Neural progenitor cell (in vitro differentiated cells): ENCODE results near the gene CLIC6. TPM values are rescaled to one million over a fixed set of nuclear protein-coding genes. Genes with fewer than 3 reads are reported as not detected.

Experiments used
- DNase-seq: peaks from one replicate; pipeline ENCODE4 v3.0.0-alpha.2; 2016; ENCODE audit warnings: low spot score
- H2AFZ ChIP-seq: fragments of 200-600 bp; sonication (generic); replicated peaks from 2 replicates; pipeline ENCODE4 v1.6.1; 2016; ENCODE audit warnings: antibody characterized with exemption
- H3F3A ChIP-seq: fragments of 200-600 bp; sonication (generic); 2 replicates; pipeline ENCODE4 v1.6.1; 2016; ENCODE audit warnings: antibody characterized with exemption, low read depth
- H3K27ac ChIP-seq: fragments of 200-600 bp; sonication (generic); 2 replicates; pipeline ENCODE4 v1.5.1; 2016; ENCODE audit warnings: mild to moderate bottlenecking
- H3K27me3 ChIP-seq: fragments of 200-600 bp; sonication (generic); 2 replicates; pipeline ENCODE4 v1.6.1; 2016; ENCODE audit warnings: mild to moderate bottlenecking, moderate library complexity
- H3K36me3 ChIP-seq: fragments of 200-600 bp; sonication (generic); 2 replicates; pipeline ENCODE4 v1.5.1; 2016
- H3K4me1 ChIP-seq: fragments of 200-600 bp; sonication (generic); 2 replicates; pipeline ENCODE4 v1.6.1; 2016; ENCODE audit warnings: mixed run types
- H3K4me2 ChIP-seq: fragments of 200-600 bp; sonication (generic); 2 replicates; pipeline ENCODE4 v1.6.1; 2016
- H3K4me3 ChIP-seq: fragments of 200-600 bp; sonication (generic); 2 replicates; pipeline ENCODE4 v1.5.1; 2016
- H3K79me2 ChIP-seq: fragments of 200-600 bp; sonication (generic); 2 replicates; pipeline ENCODE4 v1.6.1; 2016; ENCODE audit warnings: low read depth
- H3K9ac ChIP-seq: fragments of 200-600 bp; sonication (generic); 2 replicates; pipeline ENCODE4 v1.6.1; 2016
- H3K9me3 ChIP-seq: fragments of 200-600 bp; sonication (generic); 2 replicates; pipeline ENCODE4 v1.5.1; 2016; ENCODE audit warnings: low read depth
- H4K20me1 ChIP-seq: fragments of 200-600 bp; sonication (generic); 2 replicates; pipeline ENCODE4 v1.6.1; 2016; ENCODE audit warnings: low read depth
- H3K27ac Mint-ChIP-seq: 3 replicates; pipeline ENCODE4 v1.8.0; 2021; ENCODE audit warnings: mixed read lengths
- H3K27me3 Mint-ChIP-seq: 2 replicates; pipeline ENCODE4 v1.8.0; 2022; ENCODE audit warnings: low read depth, mild to moderate bottlenecking, inconsistent platforms, moderate library complexity, mixed read lengths; ENCODE audit not compliant: insufficient read depth
- H3K36me3 Mint-ChIP-seq: 3 replicates; pipeline ENCODE4 v1.8.0; 2021; ENCODE audit warnings: mixed read lengths
- H3K4me1 Mint-ChIP-seq: 3 replicates; pipeline ENCODE4 v1.8.0; 2021; ENCODE audit warnings: mixed read lengths
- H3K4me3 Mint-ChIP-seq: 3 replicates; pipeline ENCODE4 v1.8.0; 2021; ENCODE audit warnings: mild to moderate bottlenecking, moderate library complexity, mixed read lengths
- H3K9me3 Mint-ChIP-seq: 3 replicates; pipeline ENCODE4 v1.8.0; 2020; ENCODE audit warnings: mixed read lengths
- CTCF ChIP-seq: fragments of 200-600 bp; sonication (generic); IDR thresholded peaks from 2 replicates; pipeline ENCODE4 v1.5.1; 2017; ENCODE audit warnings: antibody characterized with exemption, mild to moderate bottlenecking
- EZH2 ChIP-seq: fragments of 200-600 bp; sonication (generic); IDR thresholded peaks from 2 replicates; pipeline ENCODE4 v1.6.1; 2017; ENCODE audit warnings: antibody characterized with exemption, mild to moderate bottlenecking, moderate library complexity
- EZH2phosphoT487 ChIP-seq: fragments of 200-600 bp; sonication (generic); IDR thresholded peaks from 2 replicates; pipeline ENCODE4 v1.6.1; 2017; ENCODE audit warnings: antibody characterized with exemption
- total RNA-seq: library from RNA; depleted of rRNA; stranded (reverse); fragments of >200 nt; gene quantifications from 2 replicates; pipeline ENCODE4 v1.2.3, GENCODE V29; 2015; ENCODE audit warnings: low replicate concordance

The CLIC6 gene
- total RNA-seq, 1 donor from 2014 or later = 0.15 TPM

- no peak for DNase-seq
- Mint-ChIP-seq H3K4me1 (no peaks in the 10 kb centered on the region), H3K27me3 (no peaks in the 10 kb centered on the region), H3K27ac (no peak overlapping the region), H3K9me3 (peaks cover 3% of the 10 kb centered on the region), H3K4me3 (no peak overlapping the region), H3K36me3 (no peaks in the 10 kb centered on the region)
- no peak overlapping the region for H3K9ac ChIP-seq
- H3K79me2 ChIP-seq = no peaks in the 10 kb centered on the region
- no peak overlapping the region for H2AFZ ChIP-seq
- no peaks in the 10 kb centered on the region for H4K20me1 ChIP-seq
- no peaks in the 10 kb centered on the region for H3F3A ChIP-seq
- H3K4me3 ChIP-seq = no peak overlapping the region
- TF ChIP-seq EZH2 (no peak), CTCF (no peak), EZH2phosphoT487 (no peak)
- H3K36me3 ChIP-seq = no peaks in the 10 kb centered on the region
- H3K27me3 ChIP-seq = no peaks in the 10 kb centered on the region
- H3K4me1 ChIP-seq = no peaks in the 10 kb centered on the region
- H3K4me2 ChIP-seq = no peak overlapping the region
- no peak overlapping the region for H3K27ac ChIP-seq
- no peaks in the 10 kb centered on the region for H3K9me3 ChIP-seq
Measured at GRCh38 chr21:34761758-34762330, 93.0 kb downstream of the CLIC6 start.

- no peak overlapping the region for H3K4me3 Mint-ChIP-seq
- H3K9me3 ChIP-seq = no peaks in the 10 kb centered on the region
- H3K27ac Mint-ChIP-seq = no peak overlapping the region
- no peaks in the 10 kb centered on the region for H3K79me2 ChIP-seq
- no peak overlapping the region for H2AFZ ChIP-seq
- no peak overlapping the region for H3K27ac ChIP-seq
- DNase-seq = no peak
- no peak overlapping the region for H3K9ac ChIP-seq
- H3K4me1 Mint-ChIP-seq = no peaks in the 10 kb centered on the region
- no peak overlapping the region for H3K4me3 ChIP-seq
- H3K36me3 Mint-ChIP-seq = no peaks in the 10 kb centered on the region
- no peaks in the 10 kb centered on the region for H3K4me1 ChIP-seq
- H3K4me2 ChIP-seq = no peak overlapping the region
- H3F3A ChIP-seq = no peaks in the 10 kb centered on the region
- no peaks in the 10 kb centered on the region for H3K27me3 Mint-ChIP-seq
- H4K20me1 ChIP-seq = no peaks in the 10 kb centered on the region
- no peaks in the 10 kb centered on the region for H3K27me3 ChIP-seq
- TF ChIP-seq EZH2 (no peak), EZH2phosphoT487 (no peak), CTCF (no peak)
- H3K9me3 Mint-ChIP-seq = peaks cover 3% of the 10 kb centered on the region
- no peaks in the 10 kb centered on the region for H3K36me3 ChIP-seq
Measured at GRCh38 chr21:34762786-34763185, 94.0 kb downstream of the CLIC6 start.

GRCh38 chr21:34764715-34765284 lies 96.0 kb downstream of the CLIC6 start:
- peaks cover 3% of the 10 kb centered on the region for H3K9me3 Mint-ChIP-seq
- H3K36me3 Mint-ChIP-seq = no peaks in the 10 kb centered on the region
- H2AFZ ChIP-seq = no peak overlapping the region
- TF ChIP-seq CTCF (no peak), EZH2phosphoT487 (no peak), EZH2 (no peak)
- H3K27me3 ChIP-seq = no peaks in the 10 kb centered on the region
- H3K4me1 Mint-ChIP-seq = no peaks in the 10 kb centered on the region
- H3K79me2 ChIP-seq = no peaks in the 10 kb centered on the region
- H3K4me2 ChIP-seq = no peak overlapping the region
- H3K4me1 ChIP-seq = no peaks in the 10 kb centered on the region
- no peak for DNase-seq
- H3K9me3 ChIP-seq = no peaks in the 10 kb centered on the region
- H3K36me3 ChIP-seq = no peaks in the 10 kb centered on the region
- H3K27ac Mint-ChIP-seq = no peak overlapping the region
- no peaks in the 10 kb centered on the region for H4K20me1 ChIP-seq
- no peaks in the 10 kb centered on the region for H3F3A ChIP-seq
- H3K27ac ChIP-seq = no peak overlapping the region
- no peaks in the 10 kb centered on the region for H3K27me3 Mint-ChIP-seq
- H3K4me3 ChIP-seq = no peak overlapping the region
- H3K4me3 Mint-ChIP-seq = no peak overlapping the region
- no peak overlapping the region for H3K9ac ChIP-seq
